HS-27A (cell line): Measurements from ENCODE around the gene EIF5A.
"Not testable (repeated sequence)": the region's sequence is repeated elsewhere in the genome, so short reads cannot be mapped to it uniquely, and the experiment has no call there.

ENCODE experiments used
- DNase-seq: peaks from one replicate; pipeline ENCODE4 v3.0.0-alpha.2; 2012; ENCODE audit warnings: low read depth, missing footprints

The EIF5A gene

DNA sequence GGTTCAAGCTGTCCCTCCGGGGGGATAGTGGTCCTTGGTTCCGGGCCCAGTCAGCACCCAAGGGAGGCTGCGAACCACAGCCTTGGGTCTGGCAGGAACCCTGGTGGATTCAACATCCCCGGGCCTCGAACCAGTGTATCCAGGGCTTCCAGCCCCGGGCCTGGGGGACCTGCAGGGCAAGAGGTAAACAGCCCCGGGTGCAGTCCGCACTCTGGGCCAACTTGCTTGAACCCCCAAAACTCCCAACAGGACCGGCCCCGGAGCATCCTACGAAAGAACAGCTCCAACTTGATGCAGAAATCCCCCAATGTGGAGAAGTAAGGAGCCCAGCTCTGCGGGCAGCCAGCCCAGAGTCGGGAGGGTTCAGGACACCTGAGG is 23.2 kb downstream of the EIF5A start:
- DNase-seq = no peak

DNA sequence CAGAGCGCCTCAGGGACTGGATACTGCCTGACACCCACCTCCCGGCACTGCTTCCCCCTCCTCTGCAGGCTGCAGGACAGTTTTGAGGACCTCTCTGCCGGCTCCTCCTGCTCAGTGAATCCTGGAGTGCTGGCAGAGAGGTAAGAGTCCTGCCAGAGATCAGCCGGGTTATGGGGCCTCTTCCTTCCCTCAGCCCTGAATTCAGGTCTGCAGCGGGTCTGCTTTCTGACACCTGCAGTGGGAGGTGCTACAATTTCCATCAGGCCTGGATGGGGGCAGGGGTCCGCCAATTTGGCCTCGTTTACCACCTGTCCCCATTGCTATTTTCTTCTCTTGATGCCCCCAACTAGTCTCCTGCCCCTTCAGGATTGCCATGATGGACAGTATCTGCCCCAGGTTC is 24.7 kb downstream of the EIF5A start:
- no peak for DNase-seq

DNA sequence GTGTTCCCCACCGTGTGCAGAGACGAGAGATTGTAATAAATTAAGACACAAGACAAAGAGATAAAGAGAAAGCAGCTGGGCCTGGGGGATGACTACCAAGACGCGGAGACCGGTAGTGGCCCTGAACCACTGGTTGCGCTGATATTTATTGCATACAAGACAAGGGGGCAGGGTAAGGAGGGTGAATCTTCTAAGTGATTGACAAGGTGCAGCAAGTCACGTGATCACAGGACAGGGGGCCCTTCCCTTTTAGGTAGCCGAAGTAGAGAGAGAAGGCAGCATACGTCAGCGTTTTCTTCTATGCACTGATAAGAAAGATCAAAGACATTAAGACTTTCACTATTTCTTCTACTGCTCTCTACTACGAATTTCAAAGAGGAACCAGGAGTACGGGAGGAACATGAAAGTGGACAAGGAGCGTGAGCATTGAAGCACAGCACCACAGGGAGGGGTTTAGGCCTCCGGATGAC is 25.2 kb downstream of the EIF5A start:
- DNase-seq = not testable (repeated sequence)

DNA sequence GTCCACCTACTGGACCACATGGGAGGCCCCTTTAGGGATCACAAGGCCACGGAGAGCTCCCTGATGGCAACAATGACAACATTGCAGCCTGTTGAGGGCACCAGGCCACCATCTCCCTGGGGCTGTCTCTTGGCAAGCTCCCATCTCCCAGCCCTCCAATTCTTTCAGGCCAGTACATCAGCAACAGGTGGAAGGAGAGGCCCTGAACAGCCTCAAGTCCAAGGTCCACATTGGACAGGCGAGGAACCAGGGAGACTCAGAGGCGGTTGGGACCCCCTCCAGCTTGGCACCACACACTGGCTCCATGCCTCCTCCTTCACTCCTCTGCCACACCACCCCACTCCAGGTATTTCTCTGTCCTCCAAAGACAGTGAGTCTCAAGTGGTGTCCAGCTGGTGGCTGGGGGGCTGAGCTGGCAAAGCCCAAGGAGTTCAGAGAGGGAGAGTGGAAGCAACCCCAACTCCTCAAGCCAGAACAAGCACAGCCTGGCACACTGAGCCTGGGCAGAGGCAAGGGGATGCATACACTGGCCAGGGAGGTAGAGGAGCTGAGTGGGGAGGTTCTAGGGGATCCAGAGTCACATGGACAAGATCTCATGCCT is 27.6 kb downstream of the EIF5A start:
- no peak for DNase-seq

DNA sequence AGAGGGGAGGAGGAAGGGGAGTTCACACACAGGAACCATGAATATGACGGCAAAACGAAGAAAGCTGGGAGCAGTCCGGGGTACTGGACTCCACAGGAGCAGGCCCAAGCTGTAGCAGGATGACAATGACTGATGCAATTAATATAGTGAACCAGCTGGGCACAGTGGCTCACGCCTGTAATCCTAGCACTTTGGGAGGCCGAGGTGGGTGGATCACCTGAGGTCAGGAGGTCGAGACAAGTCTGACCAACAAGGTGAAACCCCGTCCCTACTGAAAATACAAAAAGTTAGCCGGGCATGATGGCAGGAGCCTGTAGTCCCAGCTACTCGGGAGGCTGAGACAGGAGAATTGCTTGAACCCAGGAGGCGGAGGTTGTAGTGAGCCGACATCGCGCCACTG is 28.3 kb downstream of the EIF5A start:
- not testable (repeated sequence) for DNase-seq

DNA sequence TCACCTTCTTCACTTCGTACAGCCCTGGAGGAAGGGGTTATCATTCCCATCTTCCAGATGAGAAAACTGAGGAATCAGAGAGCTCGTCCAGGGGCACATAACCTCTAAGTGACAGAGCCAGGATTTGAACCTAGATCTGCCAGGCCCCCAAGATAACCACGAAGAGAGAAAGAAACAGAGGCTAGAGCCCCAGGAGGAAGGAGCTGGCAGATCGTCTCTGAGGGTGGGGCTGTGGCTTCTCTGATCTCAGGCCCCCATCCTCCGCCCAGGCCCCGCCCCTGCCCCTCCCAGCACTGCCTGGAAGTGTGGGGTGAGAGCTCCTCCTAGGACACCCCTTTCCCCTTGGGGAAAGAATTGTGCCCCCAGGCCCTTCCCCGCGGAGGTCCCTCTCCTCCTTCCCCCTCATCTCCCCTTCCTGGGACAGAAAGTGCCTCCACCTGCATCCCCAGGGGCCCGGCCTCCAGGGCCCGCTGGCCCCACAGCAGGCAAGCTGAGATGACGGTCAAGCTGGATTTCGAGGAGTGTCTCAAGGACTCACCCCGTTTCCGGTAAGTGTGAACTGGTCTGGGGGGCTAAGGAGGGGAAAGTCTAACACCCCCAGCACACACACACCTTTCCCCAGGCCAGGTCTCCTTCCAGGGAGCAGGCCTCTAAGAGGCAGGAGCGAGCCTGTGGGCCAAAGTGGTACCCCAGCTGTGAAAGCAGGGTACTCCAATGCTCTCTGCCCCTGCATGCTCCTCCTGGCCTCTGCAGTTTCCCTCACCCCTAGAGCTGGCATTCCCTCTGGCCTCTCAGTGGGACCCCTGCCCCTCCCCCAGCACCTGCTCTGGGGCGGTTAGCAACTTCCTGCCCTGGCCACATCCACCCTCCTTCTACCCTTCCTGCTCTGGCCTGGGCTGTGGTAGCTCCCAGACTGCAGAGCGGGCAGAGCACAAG is 29.1 kb downstream of the EIF5A start, which contains the start of gene ACAP1:
Gene ACAP1 (plus strand): TSS at position 290 of the 936 bp plus-strand sequence. CDS start 206 bp downstream, at position 496.
- no peak for DNase-seq

DNA sequence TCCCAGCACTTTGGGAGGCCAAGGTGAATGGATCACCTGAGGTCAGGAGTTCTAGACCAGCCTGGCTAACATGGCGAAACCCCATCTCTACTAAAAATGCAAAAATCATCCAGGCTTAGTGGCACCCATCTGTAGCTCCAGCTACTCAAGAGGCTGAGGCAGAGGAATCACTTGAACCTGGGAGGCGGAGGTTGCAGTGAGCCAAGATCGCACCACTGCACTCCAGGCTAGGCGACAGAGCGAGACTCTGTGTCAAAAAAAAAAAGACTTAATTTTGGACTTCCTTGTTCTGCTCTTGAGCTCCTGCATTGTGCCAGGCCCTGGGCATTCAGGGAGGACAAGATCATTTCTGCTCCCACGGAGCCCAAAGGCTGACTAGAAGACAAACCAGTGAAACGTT is 30.2 kb downstream of the EIF5A start:
- DNase-seq = not testable (repeated sequence)

DNA sequence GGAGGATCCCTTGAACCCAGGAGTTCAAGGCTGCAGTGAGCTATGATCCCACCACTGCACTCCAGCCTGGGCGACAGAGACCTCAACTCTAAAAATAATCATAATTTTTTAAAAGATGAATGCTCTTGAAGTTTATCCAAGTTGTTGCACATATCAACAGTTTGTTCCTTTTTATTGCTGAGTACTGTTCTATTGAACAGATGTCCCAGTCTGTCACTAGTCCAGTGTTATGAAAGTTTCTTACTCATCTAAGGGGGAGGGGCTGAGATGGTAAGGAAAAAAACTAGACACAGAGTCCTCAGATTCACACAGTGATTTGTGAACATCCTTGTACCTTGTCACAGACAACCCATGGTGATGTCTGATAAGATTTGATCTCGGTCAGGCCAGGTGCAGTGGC is 32.8 kb downstream of the EIF5A start:
- DNase-seq = no peak

DNA sequence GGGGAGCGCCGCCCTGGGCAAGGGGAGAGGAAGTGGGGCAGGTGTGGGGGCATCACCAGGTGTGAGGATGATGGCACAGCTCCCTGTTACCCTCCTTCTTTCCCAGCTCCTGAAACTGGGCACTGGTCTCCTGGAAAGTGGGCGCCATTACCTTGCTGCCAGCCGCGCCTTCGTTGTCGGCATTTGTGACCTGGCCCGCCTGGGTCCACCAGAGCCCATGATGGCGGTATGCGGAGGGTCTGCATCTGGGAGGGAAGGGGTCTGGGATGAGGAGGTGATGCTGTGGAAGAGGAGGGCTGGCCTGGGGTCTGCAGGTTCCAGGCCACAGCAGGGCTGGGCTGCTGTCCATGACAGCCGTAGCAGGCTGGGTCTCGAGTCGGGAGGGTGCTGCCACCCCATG is 34.4 kb downstream of the EIF5A start:
- DNase-seq = no peak

DNA sequence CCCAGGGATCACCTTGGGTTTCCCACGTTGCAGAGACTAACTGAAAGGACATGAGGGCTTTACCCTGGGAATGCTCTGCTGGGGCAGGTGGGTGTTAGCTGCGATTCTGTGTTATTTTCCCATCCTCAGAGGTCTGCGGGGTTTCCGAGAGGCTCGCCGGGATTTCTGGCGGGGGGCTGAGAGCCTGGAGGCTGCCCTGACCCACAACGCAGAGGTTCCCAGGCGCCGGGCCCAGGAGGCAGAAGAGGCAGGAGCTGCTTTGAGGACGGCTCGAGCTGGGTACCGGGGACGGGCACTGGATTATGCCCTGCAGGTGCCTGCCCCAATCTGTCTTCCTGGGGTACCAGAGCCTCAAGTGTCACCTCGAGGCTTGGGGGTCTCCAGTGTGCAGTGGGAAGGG is 35.8 kb downstream of the EIF5A start:
- no peak for DNase-seq

DNA sequence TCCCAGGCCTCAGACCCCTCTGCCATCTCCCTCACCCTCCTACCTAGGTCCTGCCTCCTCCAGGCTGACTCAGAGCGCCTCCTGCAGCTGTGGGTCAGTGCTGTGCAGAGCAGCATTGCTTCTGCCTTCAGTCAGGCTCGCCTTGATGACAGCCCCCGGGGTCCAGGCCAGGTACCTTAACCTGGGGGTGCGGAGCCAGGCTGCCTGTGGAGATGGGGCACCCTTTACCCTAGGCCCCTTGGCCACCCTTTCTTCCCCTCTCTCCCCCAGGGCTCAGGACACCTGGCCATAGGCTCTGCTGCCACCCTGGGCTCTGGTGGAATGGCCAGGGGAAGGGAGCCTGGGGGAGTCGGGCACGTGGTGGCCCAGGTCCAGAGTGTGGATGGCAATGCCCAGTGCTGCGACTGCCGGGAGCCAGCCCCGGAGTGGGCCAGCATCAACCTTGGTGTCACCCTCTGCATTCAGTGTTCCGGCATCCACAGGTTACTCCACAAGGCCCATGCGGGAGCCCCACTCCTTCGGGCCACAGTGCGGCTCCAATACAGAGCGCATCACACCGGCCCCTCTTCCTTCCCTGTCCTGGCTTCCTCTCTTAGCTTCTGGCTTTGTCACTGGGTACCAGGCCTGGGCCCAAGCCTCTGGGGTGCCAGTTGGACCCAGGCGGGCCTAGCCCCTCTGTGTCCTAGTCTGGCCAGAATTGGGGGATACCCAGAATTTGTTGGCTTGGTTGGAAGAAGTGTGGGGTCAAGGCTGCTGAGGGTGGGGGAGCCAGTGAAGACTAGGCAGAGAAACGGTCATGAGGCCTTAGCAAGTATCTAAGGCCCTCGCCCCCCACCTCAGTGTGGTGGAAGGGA is 39.6 kb downstream of the EIF5A start:
- no peak for DNase-seq

DNA sequence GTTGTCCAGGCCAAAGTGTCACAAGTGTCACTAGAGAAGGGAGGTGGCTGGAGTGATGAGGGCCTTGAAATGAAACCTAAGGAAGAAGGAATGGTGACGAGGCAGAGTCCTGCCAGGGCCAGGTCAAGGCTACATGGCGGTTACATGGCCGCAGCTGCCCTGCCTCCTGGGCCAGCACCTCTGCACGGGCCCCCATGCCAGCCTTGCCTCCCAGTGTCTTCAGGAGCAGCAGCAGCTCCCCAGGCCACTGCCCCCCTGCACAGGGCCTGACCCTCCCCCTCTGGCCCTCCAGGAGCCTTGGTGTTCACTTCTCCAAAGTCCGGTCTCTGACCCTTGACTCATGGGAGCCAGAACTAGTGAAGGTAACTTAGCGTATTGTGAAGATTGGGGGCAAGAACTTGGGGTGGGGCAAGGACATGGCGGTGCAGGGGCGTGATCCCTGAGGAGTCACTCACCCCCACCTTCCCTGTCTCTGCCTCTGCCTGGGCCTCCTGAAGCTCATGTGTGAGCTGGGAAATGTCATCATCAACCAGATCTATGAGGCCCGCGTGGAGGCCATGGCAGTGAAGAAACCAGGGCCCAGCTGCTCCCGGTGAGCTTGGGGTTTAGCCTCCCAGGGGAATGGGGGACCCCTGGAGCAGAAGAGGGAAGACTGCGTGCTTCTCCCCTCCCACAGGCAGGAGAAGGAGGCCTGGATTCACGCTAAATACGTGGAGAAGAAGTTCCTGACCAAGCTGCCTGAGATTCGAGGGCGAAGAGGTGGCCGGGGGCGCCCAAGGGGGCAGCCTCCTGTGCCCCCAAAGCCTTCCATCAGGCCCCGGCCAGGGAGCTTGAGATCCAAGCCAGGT is 40.4 kb downstream of the EIF5A start:
- no peak for DNase-seq

DNA sequence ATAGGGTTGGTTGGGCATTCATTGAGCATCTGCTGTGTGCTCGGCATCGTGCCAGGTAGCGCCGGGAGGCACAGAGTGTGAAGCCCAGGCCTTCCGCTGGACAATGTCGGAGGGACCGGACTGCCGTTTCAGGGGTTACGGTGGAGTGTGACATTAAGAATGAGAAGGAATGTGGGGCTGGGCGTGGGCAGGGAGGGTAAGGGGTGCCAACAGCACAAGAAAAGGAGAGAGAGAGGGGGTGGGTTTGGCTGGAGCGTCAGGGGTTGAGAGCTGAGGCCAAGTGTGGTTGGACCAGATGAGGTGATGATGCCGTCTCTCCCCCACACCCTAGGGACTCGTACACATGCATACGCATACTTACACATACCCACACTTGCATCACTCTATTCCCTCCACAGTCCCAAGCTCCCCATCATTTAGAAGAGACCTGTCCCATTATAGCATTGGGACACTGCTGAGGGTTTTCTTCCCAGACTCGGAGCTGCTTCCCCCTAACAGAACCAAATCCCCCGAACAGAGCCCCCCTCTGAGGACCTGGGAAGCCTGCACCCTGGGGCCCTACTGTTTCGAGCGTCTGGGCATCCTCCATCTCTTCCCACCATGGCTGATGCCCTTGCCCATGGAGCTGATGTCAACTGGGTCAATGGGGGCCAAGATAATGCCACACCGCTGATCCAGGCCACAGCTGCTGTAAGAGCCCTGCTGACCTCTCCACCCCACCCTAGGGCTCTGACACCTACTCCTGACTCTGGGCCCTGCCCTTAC is 41.2 kb downstream of the EIF5A start:
- DNase-seq = no peak

DNA sequence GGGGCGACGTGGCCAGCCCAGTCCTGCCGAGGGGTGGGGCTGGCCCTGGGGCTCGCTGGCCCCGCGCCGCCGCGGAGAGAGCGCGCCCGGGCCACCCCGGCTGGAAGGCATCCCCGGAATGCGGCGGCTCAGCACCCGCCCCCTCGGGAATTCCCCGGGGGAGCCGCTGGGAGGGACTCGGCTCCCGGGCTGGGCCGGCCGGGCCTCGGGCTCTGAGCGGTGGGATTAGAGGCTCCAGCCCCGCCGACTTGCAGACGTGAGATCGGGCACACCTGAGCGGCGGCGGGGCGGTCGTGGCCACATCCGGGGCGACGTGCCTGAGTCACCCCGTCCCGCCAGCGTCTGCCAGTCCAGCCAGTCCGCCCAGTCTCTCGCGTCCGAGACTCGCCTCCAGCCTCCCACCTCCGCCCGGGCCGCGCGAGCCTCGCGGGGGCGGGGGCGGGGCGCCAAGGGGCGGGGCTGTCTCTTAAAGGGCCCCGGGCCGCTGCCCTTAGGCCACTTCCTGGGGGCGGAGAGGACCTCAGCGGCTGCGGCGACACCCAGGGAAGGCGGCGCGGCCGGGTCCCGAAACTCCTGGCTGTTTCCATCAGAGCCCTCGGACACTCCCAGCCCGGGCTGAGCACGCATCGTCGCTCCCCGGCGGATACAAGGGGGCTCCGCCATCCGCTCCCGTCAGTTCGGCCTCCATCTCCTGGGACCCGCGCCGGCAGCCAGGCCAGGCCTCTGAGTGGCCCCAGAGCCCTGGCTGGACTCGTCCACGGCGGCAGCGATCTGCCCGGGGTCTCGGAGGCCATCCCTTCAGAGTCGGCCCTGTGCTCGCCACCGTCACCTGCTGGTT is 44.5 kb downstream of the EIF5A start, which contains the start of gene KCTD11:
Gene KCTD11 (plus strand): TSS at position 498 of the 838 bp plus-strand sequence.
- peak; percentile 52 for DNase-seq

DNA sequence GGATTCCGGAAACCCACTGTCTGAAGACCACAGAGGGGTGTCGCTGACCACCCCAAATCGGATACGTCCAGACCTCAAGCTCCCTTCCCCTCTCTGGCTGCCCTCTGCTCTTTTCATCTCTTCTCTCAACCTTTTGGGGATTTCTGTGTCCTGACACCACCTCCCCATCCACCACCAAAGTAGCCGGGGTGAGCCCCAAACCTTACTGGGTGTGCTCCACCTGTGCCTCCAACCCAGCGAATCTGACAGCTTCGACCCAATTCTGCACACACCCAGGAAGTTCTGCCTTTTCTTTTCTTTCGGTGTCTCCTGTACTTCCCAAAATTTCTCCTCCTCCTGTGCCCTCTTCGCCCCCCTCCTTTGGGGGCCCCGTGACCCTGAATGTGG is 45.1 kb downstream of the EIF5A start:
- DNase-seq = no peak

DNA sequence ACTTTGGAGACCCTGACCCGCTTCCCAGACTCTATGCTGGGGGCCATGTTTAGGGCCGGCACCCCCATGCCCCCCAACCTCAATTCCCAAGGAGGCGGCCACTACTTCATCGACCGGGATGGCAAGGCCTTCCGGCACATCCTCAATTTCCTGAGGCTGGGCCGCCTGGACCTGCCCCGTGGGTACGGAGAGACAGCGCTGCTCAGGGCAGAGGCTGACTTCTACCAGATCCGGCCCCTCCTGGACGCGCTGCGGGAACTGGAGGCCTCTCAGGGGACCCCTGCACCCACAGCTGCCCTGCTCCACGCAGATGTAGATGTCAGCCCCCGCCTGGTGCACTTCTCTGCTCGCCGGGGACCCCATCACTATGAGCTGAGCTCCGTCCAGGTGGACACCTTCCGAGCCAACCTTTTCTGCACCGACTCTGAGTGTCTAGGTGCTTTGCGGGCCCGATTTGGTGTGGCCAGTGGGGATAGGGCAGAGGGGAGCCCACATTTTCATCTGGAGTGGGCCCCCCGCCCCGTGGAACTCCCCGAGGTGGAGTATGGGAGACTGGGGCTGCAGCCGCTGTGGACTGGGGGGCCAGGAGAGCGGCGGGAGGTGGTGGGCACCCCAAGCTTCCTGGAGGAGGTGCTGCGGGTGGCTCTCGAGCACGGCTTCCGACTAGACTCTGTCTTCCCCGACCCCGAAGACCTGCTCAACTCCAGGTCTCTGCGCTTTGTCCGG is 45.6 kb downstream of the EIF5A start:
- DNase-seq = no peak

DNA sequence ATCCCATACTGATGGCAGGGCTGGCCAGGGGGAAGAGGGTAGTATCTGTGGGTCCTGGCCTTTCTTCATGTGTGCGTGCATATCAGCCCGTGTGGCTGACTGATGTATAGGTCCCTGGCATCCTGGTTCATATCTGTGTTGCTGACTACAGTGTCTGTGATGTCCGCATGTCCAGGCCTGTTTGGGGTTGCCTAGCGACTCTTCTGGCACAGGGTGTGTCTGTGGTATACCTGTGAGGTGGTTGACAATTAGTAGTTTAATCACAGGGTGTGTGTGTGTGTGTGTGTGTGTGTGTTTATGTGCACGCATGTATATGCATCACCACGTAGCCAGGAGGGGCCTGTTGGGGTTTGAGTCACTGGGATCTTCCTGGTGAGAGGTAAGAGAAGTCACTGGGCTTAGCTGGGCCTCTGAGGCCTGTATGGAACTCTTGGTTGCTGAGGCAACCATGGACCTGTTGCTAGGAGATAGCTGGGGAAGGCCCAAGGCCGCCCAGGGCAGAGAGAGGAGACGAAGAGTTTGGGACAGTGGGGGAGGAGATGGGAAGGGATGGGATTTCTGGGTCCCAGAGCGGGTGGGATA is 46.9 kb downstream of the EIF5A start:
- no peak for DNase-seq

DNA sequence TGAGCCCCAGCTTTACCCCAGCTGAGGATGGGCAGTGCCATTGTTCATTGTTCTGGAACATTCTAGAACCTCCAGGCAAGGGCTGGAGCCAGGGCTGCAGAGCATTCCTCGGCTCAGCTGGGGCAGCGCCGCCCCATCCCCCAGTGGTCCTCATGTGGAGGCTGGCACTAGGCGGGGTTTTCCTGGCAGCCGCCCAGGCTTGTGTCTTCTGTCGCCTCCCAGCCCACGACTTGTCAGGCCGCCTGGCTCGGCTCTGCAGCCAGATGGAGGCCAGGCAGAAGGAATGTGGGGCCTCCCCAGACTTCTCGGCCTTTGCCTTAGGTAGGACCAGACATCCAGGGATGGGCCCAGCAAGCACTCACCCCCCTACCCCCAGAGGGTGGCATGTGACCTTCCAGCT is 47.6 kb downstream of the EIF5A start, which contains the start of gene TMEM95:
Gene TMEM95 (plus strand): TSS at position 104 of the 400 bp plus-strand sequence. CDS start 49 bp downstream, at position 153.
- DNase-seq = no peak
